ENCODE data around the gene FOXL3. TPM values are rescaled to one million over a fixed set of nuclear protein-coding genes. Genes with fewer than 3 reads are reported as not detected.

The FOXL3 gene
- total RNA-seq, 1 donor from 2014 or later: not detected

GRCh38 chr7:336810-337566 is 47.0 kb downstream of the FOXL3 start:
- no peak for DNase-seq (ENCODE audit: low read depth in 2 of 2)

GRCh38 chr7:337567-337951 is 47.6 kb downstream of the FOXL3 start:
- no peak for DNase-seq (ENCODE audit: low read depth in 2 of 2)

GRCh38 chr7:338295-339061 is 48.5 kb downstream of the FOXL3 start:
- no peak for DNase-seq (ENCODE audit: low read depth in 2 of 2)

GRCh38 chr7:339062-339342 is 49.0 kb downstream of the FOXL3 start:
- DNase-seq (ENCODE audit: low read depth in 2 of 2): no peak

DNA sequence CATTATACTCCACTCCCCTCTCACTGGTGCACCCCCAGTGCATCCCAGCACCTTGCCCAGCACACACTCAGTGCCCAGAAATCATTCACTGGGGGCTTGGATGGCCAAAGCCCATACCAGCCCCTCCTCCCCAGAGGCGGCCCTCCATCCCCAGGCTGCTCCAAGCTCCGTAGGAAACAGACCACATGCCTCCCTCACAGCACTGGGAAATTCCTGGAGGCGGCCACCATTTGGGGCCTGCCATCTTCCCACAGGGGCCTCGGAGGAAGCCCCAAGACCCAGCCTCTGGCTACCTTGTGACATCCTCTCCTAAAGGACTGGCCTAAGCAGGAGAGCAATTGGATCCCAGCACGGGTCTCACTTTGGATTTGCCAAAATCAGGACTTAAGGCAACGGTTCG is 49.7 kb downstream of the FOXL3 start:
- no peak for DNase-seq (ENCODE audit: low read depth in 2 of 2)

DNA sequence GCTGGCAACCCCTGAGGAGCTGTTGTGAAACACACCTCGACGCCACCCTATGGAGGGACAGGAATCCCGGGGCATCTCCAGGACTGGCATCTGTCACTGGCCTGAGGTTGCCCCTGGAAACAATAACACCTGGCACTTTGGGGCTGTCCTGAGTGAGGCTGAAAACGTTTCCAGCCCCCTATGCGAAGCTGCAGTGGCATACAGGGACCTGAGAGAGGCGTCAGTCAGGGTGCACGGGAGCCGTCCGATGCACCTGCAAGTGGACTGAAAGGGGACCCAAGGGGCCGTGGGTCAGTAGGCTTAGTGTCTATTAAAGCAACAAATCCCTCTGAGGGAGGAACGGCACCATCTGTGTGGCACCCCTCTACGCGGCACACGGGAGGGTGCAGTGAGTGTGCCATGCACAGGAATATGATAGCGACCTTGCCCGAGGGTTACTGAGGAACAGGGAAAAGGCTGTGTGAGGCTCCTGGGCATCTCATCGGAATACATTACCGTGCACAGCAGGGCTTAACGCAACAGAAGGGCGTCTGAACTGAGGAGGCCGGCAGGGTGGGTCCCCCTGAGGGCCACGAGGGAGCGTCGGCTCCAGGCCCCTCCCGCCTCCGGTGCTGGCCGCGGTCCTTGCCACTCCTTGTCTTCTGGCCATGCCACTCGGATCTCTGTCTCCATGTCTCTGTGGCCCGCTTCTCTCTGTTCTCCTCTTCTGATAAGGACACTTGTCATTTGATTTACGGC is 50.4 kb downstream of the FOXL3 start:
- DNase-seq (ENCODE audit: low read depth in 2 of 2): no peak

Other genes starting within 250 kb of the FOXL3 start
- 0.65 and 0.79 TPM in 2 replicates for gene FAM20C, start 97.6 kb upstream of the FOXL3 start, total RNA-seq
- gene PDGFA, start 229.7 kb downstream of the FOXL3 start, total RNA-seq: 46.2 and 94.8 TPM in 2 replicates